ENCODE measurements around the gene INPP5E.

DNA sequence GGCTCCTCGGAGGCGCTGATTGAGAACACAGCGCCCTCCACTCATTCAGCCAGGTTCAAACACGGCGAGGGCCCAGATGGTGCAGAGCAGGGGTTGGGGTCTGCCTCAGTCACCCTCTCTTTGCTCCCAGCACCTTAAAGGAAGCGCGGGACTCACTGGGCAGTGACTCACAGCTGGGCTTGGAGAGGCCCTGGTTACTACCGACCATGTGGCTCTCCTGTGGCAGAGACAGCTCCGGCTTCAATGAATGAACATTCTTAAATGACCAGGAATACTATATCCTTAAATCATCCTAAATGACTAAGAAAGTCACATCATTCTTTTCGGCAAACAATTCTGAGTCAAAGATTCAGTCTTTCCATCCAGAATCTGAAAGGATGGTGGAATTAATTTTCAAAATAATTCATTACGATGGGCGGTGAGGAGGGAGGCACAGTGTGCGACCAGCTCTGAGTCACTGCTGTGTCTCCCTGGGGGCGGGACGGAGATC is 1.6 kb upstream of the INPP5E start:
- TF ChIP-seq, protein P1, sequence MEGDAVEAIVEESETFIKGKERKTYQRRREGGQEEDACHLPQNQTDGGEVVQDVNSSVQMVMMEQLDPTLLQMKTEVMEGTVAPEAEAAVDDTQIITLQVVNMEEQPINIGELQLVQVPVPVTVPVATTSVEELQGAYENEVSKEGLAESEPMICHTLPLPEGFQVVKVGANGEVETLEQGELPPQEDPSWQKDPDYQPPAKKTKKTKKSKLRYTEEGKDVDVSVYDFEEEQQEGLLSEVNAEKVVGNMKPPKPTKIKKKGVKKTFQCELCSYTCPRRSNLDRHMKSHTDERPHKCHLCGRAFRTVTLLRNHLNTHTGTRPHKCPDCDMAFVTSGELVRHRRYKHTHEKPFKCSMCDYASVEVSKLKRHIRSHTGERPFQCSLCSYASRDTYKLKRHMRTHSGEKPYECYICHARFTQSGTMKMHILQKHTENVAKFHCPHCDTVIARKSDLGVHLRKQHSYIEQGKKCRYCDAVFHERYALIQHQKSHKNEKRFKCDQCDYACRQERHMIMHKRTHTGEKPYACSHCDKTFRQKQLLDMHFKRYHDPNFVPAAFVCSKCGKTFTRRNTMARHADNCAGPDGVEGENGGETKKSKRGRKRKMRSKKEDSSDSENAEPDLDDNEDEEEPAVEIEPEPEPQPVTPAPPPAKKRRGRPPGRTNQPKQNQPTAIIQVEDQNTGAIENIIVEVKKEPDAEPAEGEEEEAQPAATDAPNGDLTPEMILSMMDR (IDR thresholded peaks at IDR 0.05), result no peak
- TF ChIP-seq POLR2AphosphoS5 (IDR thresholded peaks at IDR 0.05), result no peak
